CD14-positive monocyte (primary cell): ENCODE measurements around the gene PCK2. TPM values are rescaled to one million over a fixed set of nuclear protein-coding genes. Genes with fewer than 3 reads are reported as not detected.
"Not testable (repeated sequence)": the region's sequence is repeated elsewhere in the genome, so short reads cannot be mapped to it uniquely, and the experiment has no call there.

Experiments used
- DNase-seq, 3 donors: peaks; one replicate each; pipeline ENCODE4 v3.0.0-alpha.2; 2011 to 2022
- H2AFZ ChIP-seq: 2 replicates; pipeline ENCODE4 v1.6.0; 2012; ENCODE audit warnings: mild to moderate bottlenecking, low read depth, low read length, inconsistent platforms; ENCODE audit not compliant: insufficient read depth, poor library complexity, severe bottlenecking
- H3K27ac ChIP-seq, 2 donors: 1 replicate in 1 of 2; 2 replicates in 1 of 2; pipeline ENCODE4 v1.5.1; 2012 to 2013; ENCODE audit warnings: low read length in 2 of 2, control low read depth in 1 of 2, inconsistent platforms in 1 of 2, low read depth in 1 of 2, mild to moderate bottlenecking in 1 of 2
- H3K27me3 ChIP-seq, 2 donors: one replicate each; pipeline versions ENCODE4 v1.6.0 to v1.6.1; 2011 to 2013; ENCODE audit warnings: low read length in 2 of 2; ENCODE audit not compliant: control insufficient read depth in 2 of 2, insufficient read depth in 2 of 2
- H3K36me3 ChIP-seq, 2 donors: replicated peaks in 1 of 2; 1 replicate in 1 of 2; 2 replicates in 1 of 2; pipeline versions ENCODE4 v1.5.1 to v1.6.1; 2012 to 2013; ENCODE audit warnings: low read length in 2 of 2, control low read depth in 1 of 2, inconsistent platforms in 1 of 2, mild to moderate bottlenecking in 1 of 2; ENCODE audit not compliant: insufficient read depth in 2 of 2, control insufficient read depth in 1 of 2
- H3K4me1 ChIP-seq, 2 donors: 1 replicate in 1 of 2; 2 replicates in 1 of 2; pipeline versions ENCODE4 v1.5.1 to v1.6.1; 2012 to 2013; ENCODE audit warnings: low read length in 2 of 2, control low read depth in 1 of 2, inconsistent platforms in 1 of 2, mild to moderate bottlenecking in 1 of 2, moderate library complexity in 1 of 2; ENCODE audit not compliant: insufficient read depth in 2 of 2, control insufficient read depth in 1 of 2
- H3K4me2 ChIP-seq: replicated peaks from 2 replicates; pipeline ENCODE3; 2012; ENCODE audit warnings: low read length, moderate library complexity, mild to moderate bottlenecking; ENCODE audit not compliant: poor library complexity, severe bottlenecking; ENCODE audit errors: extremely low read depth
- H3K4me3 ChIP-seq, 3 experiments: fragments of 200-600 bp in 1 of 3; sonication (generic) in 1 of 3; replicated peaks in 1 of 3; 1 replicate in 2 of 3; 2 replicates in 1 of 3; pipeline ENCODE4 v1.5.1; 2011 to 2013; ENCODE audit warnings: low read length in 3 of 3, mild to moderate bottlenecking in 3 of 3, control low read depth in 2 of 3, low read depth in 2 of 3, inconsistent platforms in 1 of 3, moderate library complexity in 1 of 3
- H3K79me2 ChIP-seq: 2 replicates; pipeline ENCODE4 v1.6.0; 2012; ENCODE audit warnings: mild to moderate bottlenecking, control low read depth, inconsistent platforms, low read length, moderate library complexity; ENCODE audit not compliant: insufficient read depth
- H3K9ac ChIP-seq: 2 replicates; pipeline ENCODE4 v1.6.0; 2017; ENCODE audit warnings: low read length, mild to moderate bottlenecking; ENCODE audit not compliant: insufficient read depth, poor library complexity, severe bottlenecking
- H3K9me3 ChIP-seq, 2 donors: replicated peaks in 1 of 2; 1 replicate in 1 of 2; 2 replicates in 1 of 2; pipeline versions ENCODE4 v1.5.1 to v1.6.1; 2012 to 2013; ENCODE audit warnings: low read length in 2 of 2, control low read depth in 1 of 2; ENCODE audit not compliant: control insufficient read depth in 1 of 2, insufficient read depth in 1 of 2
- H4K20me1 ChIP-seq: 2 replicates; pipeline ENCODE4 v1.6.0; 2012; ENCODE audit warnings: mild to moderate bottlenecking, low read length, control low read depth, moderate library complexity; ENCODE audit not compliant: insufficient read depth
- H3K27ac Mint-ChIP-seq, 7 donors: one replicate each; pipeline ENCODE4 v1.8.0; 2020; ENCODE audit warnings: mild to moderate bottlenecking in 7 of 7, mixed read lengths in 7 of 7, moderate library complexity in 6 of 7, inconsistent platforms in 2 of 7
- H3K27me3 Mint-ChIP-seq, 3 donors: one replicate each; pipeline ENCODE4 v1.8.0; 2021 to 2022; ENCODE audit warnings: low read depth in 3 of 3, mild to moderate bottlenecking in 3 of 3, mixed read lengths in 3 of 3, moderate library complexity in 3 of 3, inconsistent platforms in 1 of 3
- H3K36me3 Mint-ChIP-seq, 2 donors: one replicate each; pipeline ENCODE4 v1.8.0; 2020; ENCODE audit warnings: mixed read lengths in 2 of 2, inconsistent platforms in 1 of 2, mild to moderate bottlenecking in 1 of 2
- H3K4me1 Mint-ChIP-seq: one replicate; pipeline ENCODE4 v1.8.0; 2020; ENCODE audit warnings: mild to moderate bottlenecking, mixed read lengths
- H3K4me3 Mint-ChIP-seq, 2 donors: one replicate each; pipeline ENCODE4 v1.8.0; 2020; ENCODE audit warnings: mild to moderate bottlenecking in 2 of 2, mixed read lengths in 2 of 2, moderate library complexity in 1 of 2
- H3K9me3 Mint-ChIP-seq, 7 donors: one replicate each; pipeline ENCODE4 v1.8.0; 2020 to 2022; ENCODE audit warnings: mixed read lengths in 7 of 7, mild to moderate bottlenecking in 6 of 7, moderate library complexity in 6 of 7, inconsistent platforms in 2 of 7
- CTCF ChIP-seq: fragments of 200-600 bp; IDR thresholded peaks from one replicate; pipeline ENCODE4 v1.8.0; 2022; ENCODE audit warnings: antibody characterized with exemption, mild to moderate bottlenecking
- WGBS: methylation state at CpG from one replicate; pipeline ENCODE4 v1.1.5; 2013; ENCODE audit warnings: missing lambda C conversion rate; ENCODE audit not compliant: insufficient coverage; 5-methylcytosine and 5-hydroxymethylcytosine counted together
- intact Hi-C, 2 donors: fragments of 100-400 bp; cut with micrococcal nuclease; formaldehyde crosslinking; loops; one replicate each; pipeline versions ENCODE4 v1.15.0 to v1.15.1; 2023
- polyA plus RNA-seq, 3 donors: library from polyadenylated mRNA; depleted of rRNA in 1 of 3; unstranded in 2 of 3; stranded (reverse) in 1 of 3; fragments of 300-500 nt in 2 of 3; fragments of >200 nt in 1 of 3; fragmentation: Illumina TruSeq in 2 of 3; gene quantifications; 1 replicate in 2 of 3; 2 replicates in 1 of 3; pipeline ENCODE4 v1.2.3, GENCODE V29; 2012 to 2021

PCK2 gene
- polyA plus RNA-seq, 3 donors, result 29.9 to 34.2 (median 31.3) TPM

DNA sequence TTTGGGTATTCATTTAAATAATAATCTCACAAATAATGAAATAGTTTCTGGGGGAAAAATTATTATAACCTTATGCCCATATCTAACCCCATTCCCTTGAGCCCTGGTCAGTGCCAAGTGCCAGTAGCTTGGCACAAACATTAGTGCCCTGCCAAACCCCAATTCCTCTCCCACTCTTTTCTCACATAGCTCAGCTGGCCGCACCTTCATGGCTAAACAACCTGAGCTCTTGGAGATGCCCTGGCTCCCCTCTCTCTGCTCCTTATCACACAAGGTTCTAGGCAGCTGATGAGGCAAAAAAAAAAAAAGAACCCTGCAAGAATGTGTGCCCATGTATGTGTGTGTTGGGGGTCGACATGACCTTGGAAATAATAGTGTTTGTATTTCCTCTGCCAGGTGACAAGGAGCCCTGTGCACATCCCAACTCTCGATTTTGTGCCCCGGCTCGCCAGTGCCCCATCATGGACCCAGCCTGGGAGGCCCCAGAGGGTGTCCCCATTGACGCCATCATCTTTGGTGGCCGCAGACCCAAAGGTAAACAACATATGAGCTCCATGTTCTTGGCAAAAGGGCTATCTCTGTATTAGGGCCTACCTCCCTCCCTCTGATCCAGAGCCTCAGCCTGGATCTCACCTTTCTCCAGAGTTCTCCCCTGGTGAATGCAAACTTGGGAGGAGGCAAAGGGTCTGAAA is 8.4 kb downstream of the PCK2 start:
- 93% methylated on average over 7 of the region's 7 CpGs for WGBS
- no peak for TF ChIP-seq CTCF
- no peak overlapping the region for H2AFZ ChIP-seq
- no peaks in the 10 kb centered on the region for H3K27me3 ChIP-seq
- intact Hi-C loops, result loop anchor here in 1 of 2 donors (10.0 kb wide), 1 partner anchor 118 kb away; the partner anchor contains the start of gene DHRS4L2
- no peak for DNase-seq
- H3K4me2 ChIP-seq, result no peak overlapping the region
- H3K4me3 ChIP-seq, result no peak overlapping the region
- Mint-ChIP-seq H3K27ac (no peak overlapping the region), H3K4me3 (no peak overlapping the region), H3K36me3 (peaks cover 52 to 67% of the 10 kb centered on the region in 2 donors), H3K4me1 (peaks cover 26% of the 10 kb centered on the region), H3K9me3 (peaks cover 0 to 7% (median 2%) of the 10 kb centered on the region in 7 donors), H3K27me3 (peaks cover 0 to 3% (median 0%) of the 10 kb centered on the region in 3 donors)
- peaks cover 23 to 26% of the 10 kb centered on the region in 2 donors for H3K4me1 ChIP-seq
- no peak overlapping the region for H3K9ac ChIP-seq
- H3K36me3 ChIP-seq, result peaks cover 41 to 73% of the 10 kb centered on the region in 2 donors
- peaks cover 4% of the 10 kb centered on the region for H3K79me2 ChIP-seq
- peaks cover 12% of the 10 kb centered on the region for H4K20me1 ChIP-seq
- no peaks in the 10 kb centered on the region for H3K9me3 ChIP-seq
- H3K27ac ChIP-seq, result no peak overlapping the region

DNA sequence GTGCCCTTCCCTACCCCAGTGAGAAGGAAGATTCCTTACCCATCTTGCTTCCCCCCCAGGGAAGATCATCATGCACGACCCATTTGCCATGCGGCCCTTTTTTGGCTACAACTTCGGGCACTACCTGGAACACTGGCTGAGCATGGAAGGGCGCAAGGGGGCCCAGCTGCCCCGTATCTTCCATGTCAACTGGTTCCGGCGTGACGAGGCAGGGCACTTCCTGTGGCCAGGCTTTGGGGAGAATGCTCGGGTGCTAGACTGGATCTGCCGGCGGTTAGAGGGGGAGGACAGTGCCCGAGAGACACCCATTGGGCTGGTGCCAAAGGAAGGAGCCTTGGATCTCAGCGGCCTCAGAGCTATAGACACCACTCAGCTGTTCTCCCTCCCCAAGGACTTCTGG is 9.3 kb downstream of the PCK2 start:
- Histone ChIP-seq H3K9ac (no peak overlapping the region), H3K36me3 (peaks cover 35 to 65% of the 10 kb centered on the region in 2 donors), H3K79me2 (no peaks in the 10 kb centered on the region), H3K27me3 (no peaks in the 10 kb centered on the region), H4K20me1 (peaks cover 9% of the 10 kb centered on the region), H2AFZ (no peak overlapping the region), H3K4me1 (peaks cover 23 to 24% of the 10 kb centered on the region in 2 donors), H3K4me3 (no peak overlapping the region), H3K27ac (no peak overlapping the region), H3K4me2 (no peak overlapping the region), H3K9me3 (no peaks in the 10 kb centered on the region)
- H3K36me3 Mint-ChIP-seq, result peaks cover 46 to 59% of the 10 kb centered on the region in 2 donors
- DNase-seq, result no peak
- H3K9me3 Mint-ChIP-seq, result peaks cover 0 to 7% (median 2%) of the 10 kb centered on the region in 7 donors
- 96% methylated on average over 9 of the region's 13 CpGs for WGBS
- no peak for TF ChIP-seq CTCF
- peak overlapping the region in 2 of 7 donors; percentile 13 to 76 for H3K27ac Mint-ChIP-seq
- H3K4me1 Mint-ChIP-seq, result peaks cover 26% of the 10 kb centered on the region
- H3K4me3 Mint-ChIP-seq, result no peak overlapping the region
- intact Hi-C loops, result loop anchor here in 1 of 2 donors (10.0 kb wide), 1 partner anchor 119 kb away; the partner anchor contains the start of gene DHRS4L2
- peaks cover 0 to 3% (median 0%) of the 10 kb centered on the region in 3 donors for H3K27me3 Mint-ChIP-seq

DNA sequence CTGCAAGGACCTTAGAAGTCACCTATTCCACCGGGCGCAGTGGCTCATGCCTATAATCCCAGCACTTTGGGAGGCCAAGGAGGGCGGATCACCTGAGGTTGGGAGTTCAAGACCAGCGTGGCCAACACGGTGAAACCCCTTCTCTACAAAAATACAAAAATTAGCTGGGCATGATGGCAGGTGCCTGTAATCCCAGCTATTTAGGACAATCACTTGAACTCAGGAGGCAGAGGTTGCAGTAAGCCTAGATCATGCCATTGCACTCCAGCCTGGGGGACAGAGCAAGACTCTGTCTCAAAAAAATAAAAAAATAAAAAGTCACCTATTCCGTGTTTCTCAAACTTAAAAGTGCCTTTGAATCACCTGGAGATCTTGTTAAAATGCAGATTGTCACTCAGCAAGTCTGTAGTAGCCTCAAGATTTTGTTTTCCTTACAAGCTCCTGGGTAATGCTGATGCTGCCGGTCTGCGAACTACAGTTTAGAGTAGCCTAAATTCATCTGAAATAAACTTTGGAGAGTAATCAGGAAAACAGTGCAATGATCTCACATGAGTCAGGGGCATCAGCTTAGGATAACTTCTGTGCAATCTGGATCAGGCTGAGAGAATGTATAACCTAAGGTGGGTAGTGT is 11.6 kb downstream of the PCK2 start:
- Mint-ChIP-seq H3K27ac (peak overlapping the region in 2 of 7 donors; percentile 18 to 60), H3K36me3 (peaks cover 38 to 42% of the 10 kb centered on the region in 2 donors), H3K4me1 (peaks cover 13% of the 10 kb centered on the region)
- not testable (repeated sequence) for H3K4me3 ChIP-seq, H3K4me1 ChIP-seq, H3K4me3 Mint-ChIP-seq, H3K9me3 Mint-ChIP-seq, H3K79me2 ChIP-seq, H4K20me1 ChIP-seq, H3K27me3 ChIP-seq, H2AFZ ChIP-seq, H3K9ac ChIP-seq, H3K27me3 Mint-ChIP-seq, H3K4me2 ChIP-seq, H3K9me3 ChIP-seq, DNase-seq
- intact Hi-C loops, result loop anchor here (5.0 to 10.0 kb wide), 3 partner anchors 48 to 121 kb away; partner anchors contain the start of gene DHRS4L2 (in 1 of the 2)
- whole genome bisulfite sequencing, result 93% methylated on average over 3 of the region's 8 CpGs
- H3K27ac ChIP-seq, result peak overlapping the region in 1 of 2 donors; percentile 6
- H3K36me3 ChIP-seq, result peaks cover 26 to 44% of the 10 kb centered on the region in 2 donors
